HG03565 (cell line): ENCODE results near the gene CD180.

ENCODE experiments used
- ATAC-seq: cut with Tn5 transposase; IDR thresholded peaks from one replicate; pipeline ENCODE4 v1.9.1; 2021; ENCODE audit warnings: mild to moderate bottlenecking, moderate library complexity; ENCODE audit not compliant: unreplicated experiment

The CD180 gene

GRCh38 chr5:67133217-67133616 is 63.4 kb downstream of the CD180 start:
- no peak for ATAC-seq

- ATAC-seq: no peak
Measured at GRCh38 chr5:67129768-67130167, 66.8 kb downstream of the CD180 start.
